ENCODE measurements around the gene HLCS. TPM values are rescaled to one million over a fixed set of nuclear protein-coding genes. Genes with fewer than 3 reads are reported as not detected.
"Not testable (repeated sequence)": the region's sequence is repeated elsewhere in the genome, so short reads cannot be mapped to it uniquely, and the experiment has no call there.

The HLCS gene
- total and polyA plus RNA-seq, 2 of the 8 experiments (the other 6 are each of a cell fraction or from before 2014, with no cell fraction given), result 4.7 to 12.2 TPM

DNA sequence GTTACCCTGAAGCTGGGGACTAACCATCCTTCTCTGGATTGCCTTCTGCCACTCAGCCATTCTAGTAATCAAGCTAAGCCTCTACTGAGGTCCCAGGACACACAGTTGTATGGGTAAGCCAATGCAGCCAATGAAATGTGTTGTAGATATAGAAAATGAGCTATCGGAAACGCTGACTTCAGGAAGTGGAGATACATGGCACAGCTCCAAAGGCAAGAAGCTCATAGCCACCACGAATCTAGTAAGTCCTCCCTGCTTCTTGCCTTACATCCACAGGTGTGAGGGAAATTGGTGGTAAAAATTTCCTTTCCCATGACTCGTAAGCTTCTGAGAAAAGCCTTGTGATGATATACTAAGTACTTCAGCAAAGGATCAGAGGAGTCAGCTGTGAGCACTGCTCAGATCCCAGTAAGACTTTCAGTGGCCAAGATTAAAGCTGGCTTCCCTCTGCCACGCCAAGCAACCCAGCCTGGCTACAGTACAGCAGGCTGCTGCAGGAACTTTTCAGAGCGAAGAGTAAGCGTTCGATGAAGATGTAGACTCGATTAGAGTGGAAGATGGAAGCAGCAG is 149.8 kb downstream of the HLCS start (continued):
- TF ChIP-seq GTF2F1 (IDR thresholded peaks at IDR 0.05; ENCODE audit: borderline replicate concordance, low read depth, low read length) (no peak), RXRA (IDR thresholded peaks at IDR 0.05; ENCODE audit: insufficient read depth, low read depth, low read length) (no peak), SIRT6 (IDR thresholded peaks at IDR 0.05; ENCODE audit: low read length) (no peak), ZNF274 (IDR thresholded peaks at IDR 0.05; ENCODE audit: borderline replicate concordance, extremely low read depth, low read length) (no peak), KDM5A (IDR thresholded peaks at IDR 0.05; ENCODE audit: low read length) (no peak)
- TF ChIP-seq, protein P1, sequence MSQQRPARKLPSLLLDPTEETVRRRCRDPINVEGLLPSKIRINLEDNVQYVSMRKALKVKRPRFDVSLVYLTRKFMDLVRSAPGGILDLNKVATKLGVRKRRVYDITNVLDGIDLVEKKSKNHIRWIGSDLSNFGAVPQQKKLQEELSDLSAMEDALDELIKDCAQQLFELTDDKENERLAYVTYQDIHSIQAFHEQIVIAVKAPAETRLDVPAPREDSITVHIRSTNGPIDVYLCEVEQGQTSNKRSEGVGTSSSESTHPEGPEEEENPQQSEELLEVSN (IDR thresholded peaks at IDR 0.05), result no peak

DNA sequence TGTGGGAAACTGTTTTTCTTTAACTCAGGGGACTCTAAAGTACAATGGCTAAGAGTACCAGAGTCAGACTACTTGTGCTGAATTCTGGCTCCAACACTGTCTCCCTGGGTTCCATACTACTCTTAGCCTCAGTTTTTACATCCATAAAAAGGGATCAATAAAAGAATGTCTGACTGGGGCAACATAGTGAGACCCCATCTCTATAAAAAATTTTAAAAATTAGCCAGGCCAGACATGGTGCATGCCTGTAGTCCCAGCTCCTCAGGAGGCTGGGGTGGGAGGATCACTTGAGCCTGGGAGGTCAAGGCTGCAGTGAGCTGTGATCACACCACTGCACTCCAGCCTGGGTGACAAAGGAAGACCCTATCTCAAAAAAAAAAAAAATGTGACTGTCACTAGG is 150.4 kb downstream of the HLCS start:
- not testable (repeated sequence) for H2BK15ac ChIP-seq (ENCODE audit: low read length); H3K4ac ChIP-seq (replicated peaks; ENCODE audit: insufficient read length, low read depth, low read length); H4K8ac ChIP-seq (ENCODE audit: extremely low read depth, insufficient read depth, low read length); H2BK5ac ChIP-seq (ENCODE audit: low read depth, low read length); H3K36me3 ChIP-seq (ENCODE audit: control insufficient read depth in 2 of 4, insufficient read depth in 4 of 4, low read length in 3 of 4); H3K23ac ChIP-seq (ENCODE audit: insufficient read length); H4K20me1 ChIP-seq (replicated peaks in 1 of 2; ENCODE audit: control insufficient read depth in 1 of 2, insufficient read depth in 2 of 2, low read length in 2 of 2); H3K27me3 ChIP-seq (replicated peaks in 1 of 4; ENCODE audit: control insufficient read depth in 3 of 4, extremely low read depth in 1 of 4, insufficient read depth in 3 of 4, low read length in 3 of 4); H3K79me1 ChIP-seq (ENCODE audit: low read depth, low read length); H2BK12ac ChIP-seq (ENCODE audit: low read depth, low read length); H3K18ac ChIP-seq (ENCODE audit: extremely low read depth, low read length); H2BK20ac ChIP-seq (ENCODE audit: low read length); H3K9ac ChIP-seq (replicated peaks in 1 of 4; ENCODE audit: extremely low read depth in 1 of 4, low read depth in 3 of 4, low read length in 3 of 4); H3K23me2 ChIP-seq (ENCODE audit: low read depth, low read length); H3K27ac ChIP-seq (ENCODE audit: low read depth, low read length); H2BK120ac ChIP-seq (replicated peaks; ENCODE audit: low read depth, low read length); H3K4me3 ChIP-seq (ENCODE audit: extremely low read depth in 1 of 4, insufficient read depth in 2 of 4, low read depth in 3 of 4, low read length in 4 of 4); H3K79me2 ChIP-seq (ENCODE audit: control insufficient read depth in 1 of 2, insufficient read depth in 2 of 2, low read length in 2 of 2); H3K56ac ChIP-seq (replicated peaks; ENCODE audit: insufficient read length, low read depth, low read length); H3K14ac ChIP-seq (ENCODE audit: insufficient read length); FAIRE-seq; H3K4me2 ChIP-seq (ENCODE audit: insufficient read depth in 1 of 2, low read depth in 2 of 2, low read length in 2 of 2); H4K5ac ChIP-seq (ENCODE audit: insufficient read length, low read depth, low read length); H2AK5ac ChIP-seq (ENCODE audit: low read depth, low read length); H3K4me1 ChIP-seq (replicated peaks in 1 of 4; ENCODE audit: control insufficient read depth in 3 of 4, insufficient read depth in 4 of 4, low read length in 3 of 4); H3K9me3 ChIP-seq (ENCODE audit: insufficient read depth in 2 of 2, low read depth in 1 of 2, low read length in 1 of 2); H2AFZ ChIP-seq (ENCODE audit: low read length); DNase-seq (ENCODE audit: low read depth in 1 of 2, low spot score in 2 of 2); H4K91ac ChIP-seq (replicated peaks; ENCODE audit: insufficient read length, low read length)
- POLR2A ChIA-PET (ENCODE audit: partially characterized antibody), result interaction anchor here (0.7 kb wide), 1 partner anchor 28 kb away, joined by 5 read pairs; no protein-coding TSS in a partner anchor
- CTCF ChIA-PET (ENCODE audit: partially characterized antibody), result interaction anchor here (0.7 to 2.5 kb wide), 2 partner anchors 57 to 737 kb away, joined by 4 to 7 read pairs; no protein-coding TSS in a partner anchor

Data from H1 (cell line).